Hepatocyte (in vitro differentiated cells): Measurements from ENCODE around the gene KLC4.

Source experiments
- CTCF ChIP-seq: fragments of 200-600 bp; sonication (generic); IDR thresholded peaks from 2 replicates; pipeline ENCODE4 v1.5.1; 2016; ENCODE audit warnings: antibody characterized with exemption, mild to moderate bottlenecking; ENCODE audit not compliant: poor library complexity
- EZH2 ChIP-seq: fragments of 200-600 bp; sonication (generic); IDR thresholded peaks from 2 replicates; pipeline ENCODE4 v1.6.1; 2016; ENCODE audit warnings: antibody characterized with exemption, mild to moderate bottlenecking, borderline replicate concordance

- TF ChIP-seq CTCF: no peak
- TF ChIP-seq EZH2: no peak
These were observed 23.6 kb downstream of the KLC4 start for GRCh38 chr6:43082806-43083655.
